IMR-90 (cell line): ENCODE measurements around the gene SLC25A12. TPM values are rescaled to one million over a fixed set of nuclear protein-coding genes. Genes with fewer than 3 reads are reported as not detected.
A peak's percentile ranks its signal among the peaks of the same experiment; 100 is the strongest.

Experiments
- ATAC-seq: fragments of 200-7000 bp; cut with Tn5 transposase; 2 replicates; pipeline ENCODE4 v1.9.1; 2020; ENCODE audit warnings: low read depth, mild to moderate bottlenecking, moderate library complexity
- BruUV-seq: library from RNA; stranded (reverse); fragments of 400-500 nt; replicated peaks from 2 replicates; lab custom pipeline; 2021; lab: Mats Ljungman, UMichigan
- CTCF ChIA-PET: fragments of 300-600 bp; formaldehyde crosslinking; extraction: SDS; loops from one replicate; lab custom pipeline; 2021; ENCODE audit warnings: antibody characterized with exemption; lab: Yijun Ruan, JAX
- POLR2A ChIA-PET: fragments of 300-600 bp; sonication (Branson Sonifier 250); formaldehyde crosslinking; loops from one replicate; lab custom pipeline; 2022; ENCODE audit warnings: antibody characterized with exemption; ENCODE audit not compliant: unreplicated experiment; lab: Charles Lee
- DNase-seq: peaks from one replicate; pipeline ENCODE4 v3.0.0; 2013
- H2AFZ ChIP-seq: replicated peaks from 2 replicates; pipeline ENCODE3; 2013; ENCODE audit warnings: low read length, mild to moderate bottlenecking; ENCODE audit not compliant: poor library complexity
- H2AK5ac ChIP-seq: 2 replicates; pipeline ENCODE4 v1.6.1; 2013; ENCODE audit warnings: low read depth, low read length, inconsistent platforms
- H2AK9ac ChIP-seq: replicated peaks from 2 replicates; pipeline ENCODE3; 2013; ENCODE audit warnings: mild to moderate bottlenecking, low read depth, low read length, moderate library complexity; ENCODE audit not compliant: poor library complexity
- H2BK120ac ChIP-seq: 2 replicates; pipeline ENCODE4 v1.6.1; 2013; ENCODE audit warnings: low read depth, low read length, inconsistent platforms
- H2BK15ac ChIP-seq: 3 replicates; pipeline ENCODE4 v1.6.1; 2013; ENCODE audit warnings: low read depth, low read length, inconsistent platforms
- H2BK20ac ChIP-seq: 2 replicates; pipeline ENCODE4 v1.6.1; 2013; ENCODE audit warnings: low read depth, mild to moderate bottlenecking, inconsistent platforms, low read length, moderate library complexity
- H2BK5ac ChIP-seq: 2 replicates; pipeline ENCODE4 v1.6.1; 2013; ENCODE audit warnings: mild to moderate bottlenecking, low read depth, low read length, inconsistent platforms; ENCODE audit not compliant: poor library complexity, severe bottlenecking
- H3K14ac ChIP-seq: replicated peaks from 2 replicates; pipeline ENCODE4 v1.6.1; 2013; ENCODE audit warnings: low read depth, low read length, inconsistent platforms
- H3K18ac ChIP-seq: 2 replicates; pipeline ENCODE4 v1.6.1; 2013; ENCODE audit warnings: low read depth, low read length, control low read depth
- H3K23ac ChIP-seq: 2 replicates; pipeline ENCODE4 v1.6.1; 2013; ENCODE audit warnings: low read depth, low read length, inconsistent platforms
- H3K27ac ChIP-seq: 2 replicates; pipeline ENCODE4 v1.5.1; 2013; ENCODE audit warnings: mild to moderate bottlenecking, control low read depth, low read length; ENCODE audit not compliant: insufficient read depth
- H3K27me3 ChIP-seq: 2 replicates; pipeline ENCODE4 v1.6.1; 2013; ENCODE audit warnings: low read length; ENCODE audit not compliant: control insufficient read depth, insufficient read depth
- H3K36me3 ChIP-seq: 2 replicates; pipeline ENCODE4 v1.6.1; 2013; ENCODE audit warnings: low read length, mixed read lengths; ENCODE audit not compliant: control insufficient read depth, insufficient read depth
- H3K4ac ChIP-seq: 2 replicates; pipeline ENCODE4 v1.6.1; 2013; ENCODE audit warnings: low read depth, low read length, inconsistent platforms
- H3K4me1 ChIP-seq: 2 replicates; pipeline ENCODE4 v1.6.1; 2013; ENCODE audit warnings: low read length, mixed read lengths; ENCODE audit not compliant: control insufficient read depth, insufficient read depth
- H3K4me2 ChIP-seq: 2 replicates; pipeline ENCODE4 v1.6.1; 2013; ENCODE audit warnings: low read depth, mild to moderate bottlenecking, control low read depth, low read length, moderate library complexity
- H3K4me3 ChIP-seq: 2 replicates; pipeline ENCODE4 v1.5.1; 2013; ENCODE audit warnings: low read depth, mild to moderate bottlenecking, control low read depth, low read length, moderate library complexity; ENCODE audit not compliant: insufficient read depth
- H3K56ac ChIP-seq: 2 replicates; pipeline ENCODE4 v1.6.1; 2013; ENCODE audit warnings: low read length, inconsistent platforms; ENCODE audit not compliant: insufficient read depth; ENCODE audit errors: extremely low read depth
- H3K79me1 ChIP-seq, 2 experiments: 2 replicates each; pipeline ENCODE4 v1.6.1; 2013; ENCODE audit warnings: low read length in 2 of 2, inconsistent platforms in 1 of 2, low read depth in 1 of 2
- H3K9ac ChIP-seq: 2 replicates; pipeline ENCODE4 v1.6.1; 2013; ENCODE audit warnings: low read depth, low read length, control low read depth
- H3K9me1 ChIP-seq: 2 replicates; pipeline ENCODE4 v1.6.1; 2013; ENCODE audit warnings: low read length, inconsistent platforms; ENCODE audit not compliant: insufficient read depth
- H3K9me3 ChIP-seq: 2 replicates; pipeline ENCODE4 v1.6.1; 2013; ENCODE audit warnings: low read length; ENCODE audit not compliant: control insufficient read depth, insufficient read depth
- H4K20me1 ChIP-seq: 2 replicates; pipeline ENCODE4 v1.6.1; 2013; ENCODE audit warnings: low read length, inconsistent platforms; ENCODE audit not compliant: insufficient read depth
- H4K5ac ChIP-seq: 2 replicates; pipeline ENCODE4 v1.6.1; 2013; ENCODE audit warnings: mild to moderate bottlenecking, low read depth, low read length, control low read depth
- H4K8ac ChIP-seq, 2 experiments: 2 replicates each; pipeline ENCODE4 v1.6.1; 2013; ENCODE audit warnings: low read depth in 2 of 2, low read length in 2 of 2, control low read depth in 1 of 2, inconsistent platforms in 1 of 2
- H4K91ac ChIP-seq: 2 replicates; pipeline ENCODE4 v1.6.1; 2013; ENCODE audit warnings: low read depth, low read length, inconsistent platforms; ENCODE audit not compliant: insufficient read depth
- BHLHE40 ChIP-seq: fragments of 150-350 bp; IDR thresholded peaks from 2 replicates; pipeline ENCODE4 v1.6.1; 2016; ENCODE audit warnings: mild to moderate bottlenecking, low read depth, low read length
- CHD1 ChIP-seq: IDR thresholded peaks from 2 replicates; pipeline ENCODE4 v1.6.1; 2012; ENCODE audit warnings: low read depth, low read length, improper control_type of control experiment
- MAZ ChIP-seq: IDR thresholded peaks from 2 replicates; pipeline ENCODE4 v1.6.1; 2012; ENCODE audit warnings: low read depth, mild to moderate bottlenecking, low read length, improper control_type of control experiment, moderate library complexity, borderline replicate concordance
- POLR2A ChIP-seq: IDR thresholded peaks from 2 replicates; pipeline ENCODE4 v1.6.1; 2012; ENCODE audit warnings: mild to moderate bottlenecking, low read depth, low read length
- RAD21 ChIP-seq: IDR thresholded peaks from 2 replicates; pipeline ENCODE4 v1.6.1; 2012; ENCODE audit warnings: low read length, improper control_type of control experiment
- RCOR1 ChIP-seq: IDR thresholded peaks from 2 replicates; pipeline ENCODE4 v1.6.1; 2012; ENCODE audit warnings: mild to moderate bottlenecking, low read length, improper control_type of control experiment; ENCODE audit not compliant: insufficient replicate concordance
- SMC3 ChIP-seq: fragments of 150-350 bp; IDR thresholded peaks from 2 replicates; pipeline ENCODE4 v1.6.1; 2016; ENCODE audit warnings: low read depth, mild to moderate bottlenecking, antibody characterized with exemption, low read length, moderate library complexity
- WGBS, 2 experiments: methylation state at CpG; one replicate each; pipeline versions ENCODE4 v1.1.5 to v1.1.7; 2013; ENCODE audit warnings: missing lambda C conversion rate in 2 of 2; ENCODE audit not compliant: insufficient read length in 1 of 2; ENCODE audit errors: extremely low coverage in 2 of 2; 5-methylcytosine and 5-hydroxymethylcytosine counted together
- dilution Hi-C: fragments of 300-500 bp; cut with HindIII; formaldehyde crosslinking; loops from one replicate; pipeline ENCODE4 v1.14.3; 2018; ENCODE audit warnings: low sequenced_read_pairs; ENCODE audit not compliant: unreplicated experiment
- in situ Hi-C: fragments of 300-500 bp; cut with MboI; formaldehyde crosslinking; loops from 3 replicates; pipeline ENCODE4 v1.14.3; 2019; ENCODE audit warnings: low sequenced_read_pairs, inconsistent platforms, mixed read lengths
- intact Hi-C: fragments of 100-400 bp; cut with micrococcal nuclease; formaldehyde crosslinking; loops from 2 replicates; pipeline ENCODE4 v1.10.0; 2022
- polyA plus RNA-seq, 3 experiments: library from polyadenylated mRNA; depleted of rRNA; stranded (reverse); fragments of >200 nt; gene quantifications; 2 replicates each; pipeline ENCODE4 v1.2.3, GENCODE V29; 2012; ENCODE audit warnings: low replicate concordance in 1 of 3
- total RNA-seq: library from RNA; depleted of rRNA; stranded (reverse); fragments of >200 nt; gene quantifications from 2 replicates; pipeline ENCODE4 v1.2.3, GENCODE V29; 2012
- TF ChIP-seq, protein P1 (sequence below): fragments of 150-350 bp; IDR thresholded peaks from 2 replicates; pipeline ENCODE4 v1.6.1; 2016; ENCODE audit warnings: low read depth, mild to moderate bottlenecking, low read length, moderate library complexity, borderline replicate concordance

The SLC25A12 gene
- total and polyA plus RNA-seq, 2 of the 4 experiments (the other 2 are of a cell fraction), result 16.3 to 17.6 TPM

DNA sequence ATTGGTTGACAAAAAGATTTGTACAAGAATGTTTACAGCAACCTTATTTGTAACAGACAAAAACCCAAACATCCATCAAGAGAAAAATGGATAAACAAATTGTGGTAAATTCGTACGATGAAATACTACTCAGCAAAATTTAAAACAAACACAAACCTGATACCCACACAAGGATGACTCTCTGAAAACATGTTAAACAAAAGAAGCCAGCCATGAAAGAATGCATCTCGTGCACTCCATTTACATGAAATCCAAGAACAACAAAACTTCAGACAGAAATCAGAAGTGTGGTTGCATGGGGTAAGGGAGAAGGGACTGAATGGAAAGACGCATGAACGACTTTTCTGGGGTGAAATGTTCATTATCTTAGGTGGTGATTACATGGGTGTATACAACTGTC lies 93.4 kb downstream of the SLC25A12 start:
- Histone ChIP-seq H3K4ac (no peak overlapping the region), H3K9me1 (peaks cover 3% of the 10 kb centered on the region), H2AFZ (no peak overlapping the region), H2BK5ac (peak overlapping the region; percentile 24), H2BK120ac (no peak overlapping the region), H4K5ac (no peak overlapping the region), H3K36me3 (peaks cover 4% of the 10 kb centered on the region; the same call in 1 of the 2 replicates), H3K23ac (no peak overlapping the region), H4K8ac (no peak overlapping the region), H4K91ac (no peak overlapping the region), H3K9me3 (no peaks in the 10 kb centered on the region), H3K4me2 (no peak overlapping the region; the same call in 1 of the 2 replicates), H2BK15ac (no peak overlapping the region), H2BK20ac (no peak overlapping the region), H3K4me3 (no peak overlapping the region), H3K9ac (no peak overlapping the region), H3K18ac (no peak overlapping the region), H3K27me3 (no peaks in the 10 kb centered on the region), H3K4me1 (peaks cover 6% of the 10 kb centered on the region), H3K56ac (no peak overlapping the region), H3K79me1 (peaks cover 0 to 3% of the 10 kb centered on the region in 2 experiments; a peak in 1 of 4 replicates), H2AK9ac (no peak overlapping the region), H3K14ac (0 out of 2 replicates have a peak overlapping the region, but pooled peaks have one; percentile 10), H3K27ac (no peak overlapping the region), H2AK5ac (no peak overlapping the region), H4K20me1 (no peaks in the 10 kb centered on the region)
- CTCF ChIA-PET, result no interaction called here
- no TSS peak for BruUV-seq
- TF ChIP-seq SMC3 (no peak), MAZ (no peak), RAD21 (no peak), POLR2A (no peak), RCOR1 (no peak), BHLHE40 (peak; percentile 21; the same call in 1 of the 2 replicates), CHD1 (no peak)
- TF ChIP-seq, protein P1, sequence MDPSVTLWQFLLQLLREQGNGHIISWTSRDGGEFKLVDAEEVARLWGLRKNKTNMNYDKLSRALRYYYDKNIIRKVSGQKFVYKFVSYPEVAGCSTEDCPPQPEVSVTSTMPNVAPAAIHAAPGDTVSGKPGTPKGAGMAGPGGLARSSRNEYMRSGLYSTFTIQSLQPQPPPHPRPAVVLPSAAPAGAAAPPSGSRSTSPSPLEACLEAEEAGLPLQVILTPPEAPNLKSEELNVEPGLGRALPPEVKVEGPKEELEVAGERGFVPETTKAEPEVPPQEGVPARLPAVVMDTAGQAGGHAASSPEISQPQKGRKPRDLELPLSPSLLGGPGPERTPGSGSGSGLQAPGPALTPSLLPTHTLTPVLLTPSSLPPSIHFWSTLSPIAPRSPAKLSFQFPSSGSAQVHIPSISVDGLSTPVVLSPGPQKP, result no peak
- in situ Hi-C loops, result loop anchor here (25.0 kb wide), 1 partner anchor 662 kb away; no protein-coding TSS in a partner anchor
- dilution Hi-C loops, result no loop called here
- DNase-seq (peak; percentile 12), ATAC-seq (peak; percentile 37)
- intact Hi-C loops, result no loop called here
- POLR2A ChIA-PET, result no interaction called here
- no CpG with 5 or more reads among the region's 5 CpGs for WGBS, 2 experiments
